HG02973 (cell line): ENCODE data around the gene FLCN.

Source experiments
- ATAC-seq: cut with Tn5 transposase; IDR thresholded peaks from one replicate; pipeline ENCODE4 v1.9.1; 2021; ENCODE audit warnings: moderate library complexity; ENCODE audit not compliant: unreplicated experiment

The FLCN gene

DNA sequence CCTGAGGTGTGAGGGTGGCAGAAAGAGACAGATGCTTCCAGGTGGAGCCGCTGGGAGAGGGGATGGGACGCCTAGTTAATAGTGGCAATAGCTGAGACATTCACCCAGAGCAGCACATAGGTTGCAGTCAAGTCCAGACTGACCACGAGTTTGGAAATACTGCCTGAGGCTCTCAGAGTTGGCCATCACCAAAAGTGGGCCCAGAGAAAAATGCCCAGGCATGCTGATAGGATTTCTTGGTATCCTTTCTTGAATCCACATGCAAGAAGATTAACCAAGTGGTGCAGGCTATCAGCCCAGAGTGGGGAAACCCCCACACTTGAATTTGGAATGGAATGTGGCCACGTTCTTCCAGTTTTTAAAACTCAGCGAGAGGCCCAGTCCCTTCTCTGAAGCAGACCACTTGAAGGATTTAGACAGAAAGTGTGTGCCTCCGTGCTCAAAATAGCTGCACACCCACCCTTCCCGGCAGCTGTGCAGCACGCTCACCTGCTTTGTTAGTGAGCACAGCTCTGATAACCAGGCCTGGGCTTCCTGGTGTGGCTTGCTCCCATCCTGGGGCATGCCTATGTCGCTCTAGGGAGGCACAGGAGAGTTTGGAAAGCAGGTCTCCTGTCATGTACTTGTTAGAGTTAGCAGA lies 66.5 kb downstream of the FLCN start:
- no peak for ATAC-seq

DNA sequence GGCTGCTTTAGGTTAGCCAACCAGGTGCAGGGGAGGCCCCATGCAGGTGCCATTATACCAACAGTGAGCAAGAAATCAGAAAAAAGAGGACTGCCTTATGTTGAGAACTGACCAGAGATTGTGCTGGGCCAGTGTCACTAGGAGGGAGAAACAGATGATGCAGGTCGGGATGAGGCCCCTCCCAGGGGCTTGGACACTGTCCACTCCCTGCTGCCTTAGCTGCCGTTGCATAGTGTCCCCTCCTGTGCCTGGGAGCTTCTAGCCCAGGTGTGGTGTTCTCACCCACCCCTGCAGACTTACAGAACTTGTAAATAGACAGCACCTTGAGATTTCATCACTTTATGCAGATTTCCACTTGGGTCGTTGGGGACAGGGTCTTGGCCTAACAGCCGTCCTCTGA lies 67.6 kb downstream of the FLCN start:
- ATAC-seq, result no peak

DNA sequence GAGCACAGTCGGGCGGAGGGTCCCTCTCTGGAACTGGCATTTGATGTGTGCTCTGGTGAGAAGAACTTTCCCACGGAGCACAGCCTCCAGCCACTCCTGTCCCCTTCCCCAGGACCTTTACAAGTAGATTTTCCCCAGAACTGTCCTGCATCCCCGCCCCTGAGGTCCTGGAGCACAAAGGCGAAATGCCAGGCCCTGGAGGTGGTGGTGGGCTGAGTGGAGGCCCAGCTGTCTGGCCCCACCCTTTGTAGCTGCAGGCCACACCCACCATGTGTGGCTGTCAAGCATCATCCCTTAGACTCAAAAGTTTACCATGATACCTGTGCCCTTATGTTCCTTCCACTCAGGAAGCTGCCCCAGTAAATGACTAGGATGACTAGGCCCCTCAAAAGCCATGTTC lies 68.6 kb downstream of the FLCN start:
- ATAC-seq, result no peak

DNA sequence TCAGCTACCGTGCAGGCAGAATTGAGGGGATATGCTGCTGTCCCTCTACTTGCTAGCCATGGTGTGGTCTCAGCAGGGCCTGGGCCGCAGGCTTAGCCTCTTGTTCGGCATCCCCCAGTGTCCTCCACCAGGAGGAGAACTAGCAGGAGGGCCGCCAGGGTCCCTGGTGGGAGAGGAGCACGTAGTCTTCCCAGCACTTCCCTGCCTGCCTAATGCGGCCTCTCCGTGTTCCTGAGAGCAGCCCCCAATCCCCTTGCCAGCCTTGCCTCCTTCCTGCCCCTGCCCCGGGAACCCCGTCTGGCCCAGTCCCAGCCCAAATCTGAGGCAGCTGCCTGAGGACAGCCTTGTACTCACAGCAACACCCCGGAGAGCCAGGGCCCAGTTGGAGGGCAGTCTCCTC lies 69.0 kb downstream of the FLCN start:
- no peak for ATAC-seq

DNA sequence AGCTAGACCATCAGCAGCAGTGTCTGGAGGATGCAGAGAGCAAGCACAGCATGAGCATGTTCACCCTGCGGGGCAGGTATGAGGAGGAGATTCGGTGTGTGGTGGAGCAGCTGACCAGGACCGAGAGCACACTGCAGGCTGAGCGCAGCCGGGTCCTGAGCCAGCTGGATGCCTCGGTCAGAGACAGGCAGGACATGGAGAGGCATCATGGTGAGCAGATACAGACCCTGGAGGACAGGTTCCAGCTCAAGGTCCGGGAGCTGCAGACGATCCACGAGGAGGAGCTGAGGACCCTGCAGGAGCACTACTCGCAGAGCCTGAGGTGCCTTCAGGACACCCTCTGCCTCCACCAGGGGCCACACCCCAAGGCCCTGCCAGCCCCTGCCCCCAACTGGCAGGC lies 69.6 kb downstream of the FLCN start:
- no peak for ATAC-seq

DNA sequence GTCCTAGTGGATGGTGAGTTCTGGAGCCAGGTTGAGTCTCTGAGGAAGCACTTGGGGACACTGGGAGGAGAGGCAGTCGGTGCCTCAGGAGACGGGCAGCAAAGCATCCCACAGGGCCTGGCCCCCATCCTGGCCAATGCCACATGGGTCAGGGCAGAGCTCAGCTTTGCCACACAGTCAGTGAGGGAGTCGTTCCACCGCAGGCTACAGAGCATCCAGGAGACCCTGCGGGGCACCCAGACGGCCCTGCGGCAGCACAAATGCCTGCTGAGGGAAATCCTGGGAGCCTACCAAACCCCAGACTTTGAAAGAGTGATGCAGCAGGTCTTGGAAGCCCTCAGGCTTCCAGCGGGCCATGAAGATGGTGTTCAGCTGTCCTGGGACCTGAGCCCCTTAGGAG lies 70.5 kb downstream of the FLCN start:
- ATAC-seq, result no peak

DNA sequence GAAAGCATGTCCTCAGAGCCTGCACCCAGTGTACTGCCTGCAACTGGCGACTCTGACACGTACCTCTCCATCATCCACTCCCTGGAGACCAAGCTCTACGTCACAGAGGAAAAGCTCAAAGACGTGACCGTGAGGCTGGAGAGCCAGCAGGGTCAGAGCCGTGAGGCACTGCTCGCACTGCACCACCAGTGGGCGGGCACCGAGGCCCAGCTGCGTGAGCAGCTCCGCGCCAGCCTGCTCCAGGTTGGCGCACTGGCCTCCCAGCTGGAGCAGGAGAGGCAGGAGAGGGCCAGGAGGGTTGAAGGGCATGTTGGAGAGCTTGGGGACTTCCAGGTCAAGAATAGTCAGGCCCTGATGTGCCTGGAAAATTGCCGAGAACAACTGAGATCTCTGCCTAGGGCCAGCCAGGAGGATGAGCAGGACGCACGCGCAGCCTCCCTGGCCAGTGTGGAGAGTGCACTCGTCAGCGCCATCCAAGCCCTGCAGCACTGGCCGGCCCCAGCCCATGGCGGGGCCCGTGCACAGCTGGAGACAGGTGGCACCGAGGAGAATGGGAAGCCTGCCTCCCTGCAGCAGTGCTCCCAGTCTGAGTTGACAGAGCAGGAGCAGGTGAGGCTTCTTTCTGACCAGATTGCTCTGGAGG lies 71.2 kb downstream of the FLCN start:
- no peak for ATAC-seq

DNA sequence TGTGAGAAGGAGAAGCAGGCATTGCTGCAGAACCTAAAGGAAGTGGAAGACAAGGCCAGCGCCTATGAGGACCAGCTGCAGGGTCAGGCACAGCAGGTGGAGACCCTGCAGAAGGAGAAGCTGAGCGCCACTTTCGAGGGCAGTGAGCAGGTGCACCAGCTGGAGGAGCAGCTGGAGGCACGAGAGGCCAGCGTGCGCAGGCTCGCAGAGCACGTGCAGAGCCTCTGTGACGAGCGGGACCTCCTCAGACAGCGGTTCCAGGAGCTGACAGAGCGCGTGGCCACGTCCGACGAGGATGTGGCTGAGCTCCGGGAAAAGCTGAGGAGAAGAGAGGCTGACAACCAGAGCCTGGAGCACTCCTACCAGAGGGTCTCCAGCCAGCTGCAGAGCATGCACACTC lies 72.3 kb downstream of the FLCN start:
- ATAC-seq, result no peak

DNA sequence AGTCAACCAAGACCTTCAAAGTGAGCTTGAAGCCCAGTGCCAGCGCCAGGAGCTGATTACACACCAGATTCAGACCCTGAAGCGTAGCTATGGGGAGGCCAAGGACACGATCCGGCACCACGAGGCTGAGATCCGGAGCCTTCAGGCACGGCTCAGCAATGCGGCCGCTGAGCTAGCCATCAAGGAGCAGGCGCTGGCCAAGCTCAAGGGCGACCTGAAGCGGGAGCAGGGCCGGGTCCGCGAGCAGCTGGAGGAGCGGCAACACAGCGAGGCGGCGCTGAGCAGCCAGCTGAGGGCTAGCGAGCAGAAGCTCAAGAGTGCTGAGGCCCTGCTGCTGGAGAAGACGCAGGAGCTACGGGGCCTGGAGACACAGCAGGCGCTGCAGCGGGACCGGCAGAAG lies 72.8 kb downstream of the FLCN start:
- no peak for ATAC-seq
